Gastroesophageal sphincter (tissue), 4 donors: ENCODE data around the gene LCE6A. TPM values are rescaled to one million over a fixed set of nuclear protein-coding genes. Genes with fewer than 3 reads are reported as not detected.

Source experiments
- ATAC-seq: fragments of 150-250 bp; one replicate; pipeline ENCODE4 v1.9.1; 2016; ENCODE audit warnings: mild to moderate bottlenecking, moderate library complexity
- H3K27ac ChIP-seq, 4 donors: fragments of 200-600 bp; sonication (generic) in 3 of 4; 1 replicate in 3 of 4; 2 replicates in 1 of 4; pipeline ENCODE4 v1.5.1; 2016 to 2019
- H3K27me3 ChIP-seq: fragments of 200-600 bp; sonication (generic); one replicate; pipeline ENCODE4 v1.5.1; 2019
- H3K36me3 ChIP-seq, 2 donors: fragments of 200-600 bp; sonication (generic); one replicate each; pipeline ENCODE4 v1.5.1; 2019; ENCODE audit warnings: control low read depth in 1 of 2
- H3K4me1 ChIP-seq, 3 donors: fragments of 200-600 bp; sonication (generic); 1 replicate in 2 of 3; 2 replicates in 1 of 3; pipeline ENCODE4 v1.5.1; 2016 to 2019; ENCODE audit warnings: control low read depth in 2 of 3
- H3K4me3 ChIP-seq, 2 donors: fragments of 200-600 bp; sonication (generic); one replicate each; pipeline ENCODE4 v1.5.1; 2019; ENCODE audit warnings: mild to moderate bottlenecking in 1 of 2, moderate library complexity in 1 of 2
- H3K9me3 ChIP-seq, 3 donors: fragments of 200-600 bp; sonication (generic); one replicate each; pipeline ENCODE4 v1.5.1; 2017 to 2019; ENCODE audit warnings: control low read depth in 2 of 3
- EP300 ChIP-seq: sonication (generic); formaldehyde crosslinking; IDR thresholded peaks from one replicate; pipeline ENCODE4 v1.6.1; 2017; ENCODE audit warnings: antibody characterized with exemption, mild to moderate bottlenecking
- POLR2A ChIP-seq, 2 donors: fragments of 450-650 bp; IDR thresholded peaks; one replicate each; pipeline ENCODE4 v1.6.1; 2017; ENCODE audit warnings: antibody characterized with exemption in 2 of 2, mild to moderate bottlenecking in 2 of 2, moderate library complexity in 1 of 2
- POLR2AphosphoS5 ChIP-seq: sonication (generic); formaldehyde crosslinking; IDR thresholded peaks from one replicate; pipeline ENCODE4 v1.6.1; 2017; ENCODE audit warnings: antibody characterized with exemption
- WGBS, 2 donors: methylation state at CpG; one replicate each; pipeline ENCODE4 v1.1.5; 2018; ENCODE audit warnings: low coverage in 1 of 2; 5-methylcytosine and 5-hydroxymethylcytosine counted together
- total RNA-seq, 4 donors: library from RNA; depleted of rRNA; stranded (reverse); fragments of >200 nt; gene quantifications; one replicate each; pipeline ENCODE4 v1.1.0, GENCODE V29; 2016
- TF ChIP-seq, protein P1 (sequence below), 4 experiments: fragments of 200-600 bp in 2 of 4; fragments of 450-650 bp in 2 of 4; sonication (generic) in 1 of 4; IDR thresholded peaks; one replicate each; pipeline ENCODE4 v1.5.1; 2017 to 2019; ENCODE audit warnings: antibody characterized with exemption in 4 of 4, mild to moderate bottlenecking in 2 of 4, moderate library complexity in 2 of 4

Gene LCE6A
- total RNA-seq, 4 donors from 2014 or later = not detected

DNA sequence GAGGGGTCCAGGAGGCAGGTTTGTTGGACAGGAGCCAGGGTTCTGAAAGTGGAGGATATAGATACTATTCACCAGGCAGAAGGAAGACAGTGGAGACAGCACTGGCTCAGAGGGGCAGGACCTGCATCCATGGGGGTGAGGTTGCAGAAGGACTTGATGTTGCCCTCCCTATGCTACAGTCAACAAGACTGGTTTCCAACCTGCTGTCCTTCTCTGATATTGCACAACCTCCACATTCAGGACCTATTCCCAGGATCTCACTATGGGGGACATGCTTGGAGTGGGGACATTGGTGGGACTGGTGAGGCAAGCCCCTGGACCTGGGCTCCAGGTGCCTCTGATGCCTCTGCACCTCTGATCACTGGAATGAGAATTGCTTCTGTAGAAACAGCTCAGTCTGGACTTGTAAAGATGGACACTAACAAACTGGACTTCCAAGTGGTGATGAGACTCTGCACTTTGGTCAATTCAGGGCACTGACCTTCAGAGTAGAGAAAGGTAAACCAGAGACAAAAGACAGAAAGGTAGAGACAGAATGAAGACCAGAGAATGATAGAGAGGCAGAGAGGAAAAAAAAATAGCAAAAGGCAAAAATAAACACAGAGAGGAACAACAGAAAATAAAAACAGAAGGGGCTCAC, 37.0 kb downstream of the LCE6A start:
- Histone ChIP-seq H3K36me3 (no peaks in the 10 kb centered on the region), H3K9me3 (no peaks in the 10 kb centered on the region), H3K4me3 (no peak overlapping the region), H3K27me3 (no peaks in the 10 kb centered on the region), H3K27ac (no peak overlapping the region), H3K4me1 (peaks cover 0 to 12% (median 6%) of the 10 kb centered on the region in 3 donors)
- no peak for ATAC-seq
- no peak for TF ChIP-seq EP300
- TF ChIP-seq, protein P1, sequence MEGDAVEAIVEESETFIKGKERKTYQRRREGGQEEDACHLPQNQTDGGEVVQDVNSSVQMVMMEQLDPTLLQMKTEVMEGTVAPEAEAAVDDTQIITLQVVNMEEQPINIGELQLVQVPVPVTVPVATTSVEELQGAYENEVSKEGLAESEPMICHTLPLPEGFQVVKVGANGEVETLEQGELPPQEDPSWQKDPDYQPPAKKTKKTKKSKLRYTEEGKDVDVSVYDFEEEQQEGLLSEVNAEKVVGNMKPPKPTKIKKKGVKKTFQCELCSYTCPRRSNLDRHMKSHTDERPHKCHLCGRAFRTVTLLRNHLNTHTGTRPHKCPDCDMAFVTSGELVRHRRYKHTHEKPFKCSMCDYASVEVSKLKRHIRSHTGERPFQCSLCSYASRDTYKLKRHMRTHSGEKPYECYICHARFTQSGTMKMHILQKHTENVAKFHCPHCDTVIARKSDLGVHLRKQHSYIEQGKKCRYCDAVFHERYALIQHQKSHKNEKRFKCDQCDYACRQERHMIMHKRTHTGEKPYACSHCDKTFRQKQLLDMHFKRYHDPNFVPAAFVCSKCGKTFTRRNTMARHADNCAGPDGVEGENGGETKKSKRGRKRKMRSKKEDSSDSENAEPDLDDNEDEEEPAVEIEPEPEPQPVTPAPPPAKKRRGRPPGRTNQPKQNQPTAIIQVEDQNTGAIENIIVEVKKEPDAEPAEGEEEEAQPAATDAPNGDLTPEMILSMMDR (IDR thresholded peaks at IDR 0.05) = no peak
- TF ChIP-seq POLR2AphosphoS5 = no peak
- TF ChIP-seq POLR2A (IDR thresholded peaks at IDR 0.05) = no peak

DNA sequence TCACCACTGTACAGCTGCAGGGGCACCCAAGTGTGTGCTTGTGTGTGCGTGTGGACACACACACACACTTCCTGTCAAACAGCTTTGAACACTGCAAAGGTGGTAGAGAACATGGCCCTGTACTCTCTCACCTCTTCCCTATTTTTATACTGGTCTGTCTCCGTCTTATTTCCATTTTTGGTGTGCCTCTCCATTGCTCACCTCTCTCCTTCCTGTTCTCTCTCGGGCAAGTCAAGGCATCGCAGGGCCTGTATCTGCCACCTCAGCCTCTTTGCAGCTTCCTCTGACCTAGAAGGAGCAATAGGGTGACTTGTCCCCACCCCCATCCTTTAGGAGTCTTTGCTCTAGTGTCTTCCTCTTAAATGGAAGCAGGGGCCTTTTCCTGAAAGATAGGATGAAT, 37.7 kb downstream of the LCE6A start:
- Histone ChIP-seq H3K27me3 (no peaks in the 10 kb centered on the region), H3K4me1 (peaks cover 2 to 19% (median 10%) of the 10 kb centered on the region in 3 donors), H3K4me3 (no peak overlapping the region), H3K27ac (no peak overlapping the region), H3K36me3 (no peaks in the 10 kb centered on the region), H3K9me3 (no peaks in the 10 kb centered on the region)
- TF ChIP-seq POLR2A (IDR thresholded peaks at IDR 0.05) (no peak), EP300 (no peak), POLR2AphosphoS5 (no peak)
- TF ChIP-seq, protein P1 (IDR thresholded peaks at IDR 0.05) = no peak
- 83 to 87% methylated on average over 3 of the region's 4 CpGs for WGBS, 2 donors
- ATAC-seq = no peak

DNA sequence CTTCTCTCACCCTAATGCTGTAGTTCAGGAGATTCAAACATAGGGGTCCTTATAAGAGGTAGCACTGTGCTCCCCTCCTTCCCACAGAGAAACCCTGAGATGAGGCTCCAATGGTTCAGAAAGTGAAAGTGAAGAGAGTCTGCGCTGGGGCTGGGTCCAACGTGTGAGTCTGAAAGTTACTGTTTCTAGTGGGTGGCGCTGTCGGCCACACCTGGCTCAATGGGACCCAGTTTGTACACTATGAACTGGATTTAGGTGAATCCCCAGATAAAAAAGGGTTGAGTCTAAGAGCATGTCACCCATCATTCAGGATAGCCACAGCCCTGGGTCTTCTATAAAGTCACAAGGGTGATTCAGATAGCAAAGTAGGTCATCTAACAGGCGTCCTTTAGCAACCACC, 38.3 kb downstream of the LCE6A start:
- no peak overlapping the region for H3K27ac ChIP-seq
- H3K4me3 ChIP-seq = no peak overlapping the region
- H3K4me1 ChIP-seq = peaks cover 2 to 25% (median 11%) of the 10 kb centered on the region in 3 donors
- 27 to 100% methylated on average over 1 to 2 of the region's 5 CpGs for WGBS, 2 donors
- no peaks in the 10 kb centered on the region for H3K27me3 ChIP-seq
- ATAC-seq = no peak
- no peaks in the 10 kb centered on the region for H3K9me3 ChIP-seq
- TF ChIP-seq POLR2A (IDR thresholded peaks at IDR 0.05) (no peak), EP300 (no peak), POLR2AphosphoS5 (no peak)
- TF ChIP-seq, protein P1 (IDR thresholded peaks at IDR 0.05) = no peak
- H3K36me3 ChIP-seq = no peaks in the 10 kb centered on the region

DNA sequence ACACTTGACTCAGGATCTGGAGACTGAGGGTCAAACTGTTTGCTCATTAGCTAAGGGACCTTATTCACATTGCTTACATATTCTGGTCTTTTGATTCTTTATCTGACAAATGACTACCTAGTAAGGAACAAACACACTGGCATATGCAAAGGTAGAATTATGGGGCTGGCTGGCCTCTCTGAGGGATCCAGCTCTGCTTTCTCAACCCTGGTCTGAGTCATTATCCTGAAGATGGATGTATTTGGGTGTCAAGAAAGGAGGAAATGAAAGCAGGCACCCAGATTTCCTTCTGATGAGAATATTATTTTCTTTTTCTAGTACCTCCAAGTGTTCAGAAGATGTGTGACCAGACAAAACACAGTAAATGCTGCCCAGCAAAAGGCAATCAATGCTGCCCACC, 41.4 kb downstream of the LCE6A start:
- no peak for ATAC-seq
- Histone ChIP-seq H3K27ac (peak overlapping the region; percentile 2 to 67 (median 32)), H3K27me3 (no peaks in the 10 kb centered on the region), H3K9me3 (no peaks in the 10 kb centered on the region), H3K36me3 (no peaks in the 10 kb centered on the region), H3K4me1 (peaks cover 2 to 41% (median 11%) of the 10 kb centered on the region in 3 donors), H3K4me3 (no peak overlapping the region)
- TF ChIP-seq, protein P1 (IDR thresholded peaks at IDR 0.05) = no peak
- TF ChIP-seq POLR2AphosphoS5 = peak; percentile 22

DNA sequence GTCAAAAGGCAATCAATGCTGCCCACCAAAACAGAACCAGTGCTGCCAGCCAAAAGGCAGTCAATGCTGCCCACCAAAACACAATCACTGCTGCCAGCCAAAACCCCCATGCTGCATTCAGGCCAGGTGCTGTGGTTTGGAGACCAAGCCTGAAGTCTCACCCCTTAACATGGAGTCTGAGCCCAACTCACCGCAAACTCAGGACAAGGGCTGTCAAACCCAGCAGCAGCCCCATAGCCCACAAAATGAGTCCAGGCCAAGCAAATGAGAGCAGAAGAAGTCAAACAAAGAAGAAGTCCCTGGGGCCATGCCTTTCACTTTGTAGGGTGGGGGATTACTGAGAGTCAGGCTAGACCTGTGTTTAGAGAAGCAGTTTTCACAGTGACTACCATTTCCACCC, 41.9 kb downstream of the LCE6A start:
- H3K27me3 ChIP-seq = no peaks in the 10 kb centered on the region
- no peak for ATAC-seq
- WGBS, 2 donors = no CpG with 5 or more reads among the region's 1 CpG
- H3K4me3 ChIP-seq = no peak overlapping the region
- no peaks in the 10 kb centered on the region for H3K9me3 ChIP-seq
- peak overlapping the region; percentile 2 to 67 (median 32) for H3K27ac ChIP-seq
- H3K36me3 ChIP-seq = no peaks in the 10 kb centered on the region
- no peak for TF ChIP-seq EP300
- TF ChIP-seq, protein P1 (IDR thresholded peaks at IDR 0.05) = no peak
- TF ChIP-seq POLR2AphosphoS5 = no peak
- no peak for TF ChIP-seq POLR2A (IDR thresholded peaks at IDR 0.05)
- H3K4me1 ChIP-seq = peaks cover 2 to 41% (median 11%) of the 10 kb centered on the region in 3 donors
